GM21825 (cell line): Measurements from ENCODE around the gene ADD3.
A peak's percentile ranks its signal among the peaks of the same experiment; 100 is the strongest.

ENCODE experiments used
- ATAC-seq: cut with Tn5 transposase; IDR thresholded peaks from one replicate; pipeline ENCODE4 v1.9.1; 2021; ENCODE audit warnings: mild to moderate bottlenecking, moderate library complexity; ENCODE audit not compliant: unreplicated experiment

Gene ADD3, protein sequence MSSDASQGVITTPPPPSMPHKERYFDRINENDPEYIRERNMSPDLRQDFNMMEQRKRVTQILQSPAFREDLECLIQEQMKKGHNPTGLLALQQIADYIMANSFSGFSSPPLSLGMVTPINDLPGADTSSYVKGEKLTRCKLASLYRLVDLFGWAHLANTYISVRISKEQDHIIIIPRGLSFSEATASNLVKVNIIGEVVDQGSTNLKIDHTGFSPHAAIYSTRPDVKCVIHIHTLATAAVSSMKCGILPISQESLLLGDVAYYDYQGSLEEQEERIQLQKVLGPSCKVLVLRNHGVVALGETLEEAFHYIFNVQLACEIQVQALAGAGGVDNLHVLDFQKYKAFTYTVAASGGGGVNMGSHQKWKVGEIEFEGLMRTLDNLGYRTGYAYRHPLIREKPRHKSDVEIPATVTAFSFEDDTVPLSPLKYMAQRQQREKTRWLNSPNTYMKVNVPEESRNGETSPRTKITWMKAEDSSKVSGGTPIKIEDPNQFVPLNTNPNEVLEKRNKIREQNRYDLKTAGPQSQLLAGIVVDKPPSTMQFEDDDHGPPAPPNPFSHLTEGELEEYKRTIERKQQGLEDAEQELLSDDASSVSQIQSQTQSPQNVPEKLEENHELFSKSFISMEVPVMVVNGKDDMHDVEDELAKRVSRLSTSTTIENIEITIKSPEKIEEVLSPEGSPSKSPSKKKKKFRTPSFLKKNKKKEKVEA

DNA sequence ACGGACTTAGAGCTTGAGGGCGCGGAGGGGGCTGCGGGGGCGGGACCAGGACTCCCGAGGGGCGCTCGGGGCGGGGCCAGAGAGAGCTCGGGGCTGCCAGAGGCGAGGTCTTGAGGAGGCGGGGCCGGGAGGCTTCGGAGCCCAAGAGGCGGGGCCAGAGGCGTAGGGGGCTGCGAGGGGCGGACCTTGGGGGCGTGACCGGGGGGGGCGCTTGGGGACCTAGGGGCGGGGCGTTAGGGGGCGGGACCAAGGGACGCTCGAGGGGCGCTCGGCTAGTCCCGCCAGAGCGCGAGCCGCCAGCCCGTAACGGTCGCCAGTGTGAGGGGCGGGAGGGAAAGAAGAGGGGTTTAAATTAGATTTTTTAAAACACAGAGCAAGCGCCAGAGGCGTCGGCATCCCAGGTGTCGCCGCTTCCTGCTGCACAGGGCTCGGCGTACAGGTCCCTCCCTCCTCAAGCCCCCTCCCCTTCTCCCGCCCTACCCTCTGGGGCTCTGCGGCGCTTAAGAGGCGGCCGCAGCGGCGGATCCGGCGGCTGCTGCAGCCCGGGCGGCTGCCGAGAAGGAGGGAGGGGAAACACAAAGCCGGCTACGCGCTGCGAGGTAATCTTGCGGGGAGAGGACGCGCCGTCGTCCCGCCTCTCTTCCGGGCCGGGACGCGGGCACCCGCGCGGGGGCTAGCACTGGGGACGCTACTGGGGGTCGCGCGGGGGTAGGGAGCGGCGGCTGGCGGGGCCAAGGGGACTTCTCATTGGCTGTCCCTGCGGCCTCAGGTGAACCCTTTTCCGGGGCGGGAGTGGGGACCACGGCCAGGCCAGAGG is at the start of gene ADD3:
Gene ADD3, plus strand, starts transcription at position 284 of the 817 bp plus-strand sequence. CDS start 92,670 bp downstream, outside the sequence.
- ATAC-seq, result peak; percentile 56

GRCh38 chr10:109958059-109958458 is 49.7 kb upstream of the ADD3 start:
- no peak for ATAC-seq

DNA sequence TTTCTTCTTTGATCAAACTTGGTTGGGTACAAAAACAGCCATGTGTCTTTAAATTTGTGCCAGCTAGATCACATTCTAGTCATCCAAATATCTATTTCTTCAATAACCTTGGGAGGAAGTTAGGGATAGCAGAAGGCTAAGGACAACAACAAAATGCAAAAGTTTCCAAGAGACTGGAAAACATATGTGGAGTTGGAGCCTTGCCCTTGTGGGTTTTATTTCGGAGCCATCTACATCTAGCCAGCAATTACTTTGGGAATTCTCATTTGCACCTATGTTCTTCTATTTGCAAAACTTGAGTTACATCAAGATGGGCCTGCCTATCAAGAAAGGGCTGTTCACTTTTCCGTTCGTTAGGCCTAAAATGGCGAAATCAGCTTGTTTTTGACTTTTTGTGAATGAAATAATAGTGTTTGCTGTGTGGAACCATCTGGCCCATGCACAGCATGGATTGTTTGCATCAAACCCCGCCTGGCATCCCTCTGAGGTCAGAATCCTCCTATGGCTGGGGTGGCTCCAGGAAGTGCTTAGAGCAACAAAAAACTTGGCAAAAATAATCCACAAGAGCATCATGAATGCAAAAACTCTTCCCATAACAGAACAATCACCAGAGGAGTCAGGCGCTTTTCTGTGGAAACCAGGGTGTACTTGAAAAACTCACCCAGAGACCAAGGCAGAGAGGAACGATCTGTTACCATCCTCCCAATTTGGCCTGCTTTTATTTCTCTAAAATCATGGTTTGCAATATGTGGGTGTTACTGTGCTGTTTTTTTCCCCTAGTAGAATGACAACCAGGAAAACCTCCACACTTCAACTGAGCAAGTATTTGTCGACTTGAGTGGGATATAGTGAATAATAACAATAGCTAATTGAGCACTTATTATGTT is 48.3 kb upstream of the ADD3 start:
- ATAC-seq, result no peak

GRCh38 chr10:109960682-109961081 is 47.1 kb upstream of the ADD3 start:
- no peak for ATAC-seq

- no peak for ATAC-seq
Observed at GRCh38 chr10:109961174-109962001, 46.4 kb upstream of the ADD3 start.

- ATAC-seq, result no peak
Observed at GRCh38 chr10:109962247-109962646, 45.5 kb upstream of the ADD3 start.

- no peak for ATAC-seq
Observed at GRCh38 chr10:109963439-109963838, 44.3 kb upstream of the ADD3 start.

GRCh38 chr10:109964318-109964717 is 43.5 kb upstream of the ADD3 start:
- no peak for ATAC-seq

DNA sequence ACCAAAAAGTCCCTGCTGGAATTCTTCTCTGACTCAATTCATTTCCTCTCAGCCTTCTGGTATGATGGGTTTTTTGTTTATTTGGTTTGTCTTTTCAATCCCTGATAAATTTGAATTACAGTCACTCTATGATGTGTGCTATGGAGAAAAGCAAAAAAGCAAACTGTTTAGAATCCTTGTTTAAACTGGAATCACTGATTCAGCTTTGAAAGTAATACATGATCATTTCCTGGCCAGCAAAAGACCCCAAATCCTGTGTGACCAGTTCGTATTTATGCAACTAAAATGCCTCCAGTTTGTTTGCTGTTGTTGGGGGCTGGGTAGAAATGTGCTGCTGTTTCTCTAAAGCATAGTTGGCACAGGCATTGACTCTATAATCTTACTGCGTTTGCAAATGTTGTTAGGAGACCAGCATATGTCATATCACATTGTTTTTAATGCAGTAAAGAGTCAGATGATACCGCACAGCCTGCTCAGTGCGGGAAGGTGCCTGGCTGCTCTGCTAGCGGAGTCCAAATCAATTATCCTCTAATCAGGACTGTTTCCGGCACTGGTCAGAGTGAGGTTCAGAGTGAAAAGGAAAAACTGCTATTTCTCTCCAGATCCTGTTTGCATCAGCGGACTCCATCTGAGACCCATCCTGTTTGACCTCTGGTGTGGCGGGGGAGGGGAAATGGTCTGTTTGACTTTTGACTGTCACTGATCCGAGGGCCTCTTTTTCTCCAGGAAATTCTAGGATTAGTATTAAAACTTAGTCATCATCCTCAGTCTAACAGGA is 40.6 kb upstream of the ADD3 start:
- no peak for ATAC-seq

GRCh38 chr10:109967739-109968088 is 40.1 kb upstream of the ADD3 start:
- ATAC-seq, result no peak

DNA sequence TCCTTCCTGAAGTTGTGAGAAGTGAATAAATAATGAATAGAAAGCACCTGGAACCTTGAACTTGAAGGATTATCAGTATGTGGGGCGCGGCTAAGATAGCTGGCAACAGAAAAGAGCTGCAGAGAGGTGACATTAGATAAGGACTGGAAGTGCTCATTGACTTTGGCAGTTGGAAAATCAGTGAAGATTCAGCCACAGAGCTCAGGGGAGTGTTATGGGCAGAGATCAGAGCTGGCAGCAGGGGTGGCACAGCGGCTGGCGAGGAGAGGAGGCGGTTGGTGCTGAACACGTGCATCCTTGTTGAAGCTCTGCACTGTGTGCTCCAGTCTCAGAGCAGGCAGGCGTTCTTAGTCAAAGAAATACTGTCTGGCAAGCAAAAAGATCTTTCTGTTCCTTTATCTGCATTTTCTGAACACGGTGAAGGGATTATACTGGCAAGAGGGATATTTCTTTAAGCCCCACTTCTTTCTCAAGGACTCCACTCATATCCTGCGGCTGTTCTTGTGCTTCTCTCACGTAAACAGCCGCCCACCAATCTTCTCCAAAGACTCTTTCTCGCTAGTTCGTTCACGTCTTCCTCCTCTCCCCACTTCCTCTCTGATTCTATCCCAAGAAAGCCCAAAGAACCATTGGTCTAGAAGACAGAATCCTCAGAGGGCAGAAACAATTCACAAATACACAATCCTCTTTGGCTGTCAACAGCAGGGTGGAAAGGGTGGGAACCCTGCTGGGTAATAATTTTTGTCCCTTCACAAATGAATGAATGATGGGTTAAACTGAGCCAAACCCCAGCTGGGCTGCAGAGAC is 38.6 kb upstream of the ADD3 start:
- no peak for ATAC-seq

DNA sequence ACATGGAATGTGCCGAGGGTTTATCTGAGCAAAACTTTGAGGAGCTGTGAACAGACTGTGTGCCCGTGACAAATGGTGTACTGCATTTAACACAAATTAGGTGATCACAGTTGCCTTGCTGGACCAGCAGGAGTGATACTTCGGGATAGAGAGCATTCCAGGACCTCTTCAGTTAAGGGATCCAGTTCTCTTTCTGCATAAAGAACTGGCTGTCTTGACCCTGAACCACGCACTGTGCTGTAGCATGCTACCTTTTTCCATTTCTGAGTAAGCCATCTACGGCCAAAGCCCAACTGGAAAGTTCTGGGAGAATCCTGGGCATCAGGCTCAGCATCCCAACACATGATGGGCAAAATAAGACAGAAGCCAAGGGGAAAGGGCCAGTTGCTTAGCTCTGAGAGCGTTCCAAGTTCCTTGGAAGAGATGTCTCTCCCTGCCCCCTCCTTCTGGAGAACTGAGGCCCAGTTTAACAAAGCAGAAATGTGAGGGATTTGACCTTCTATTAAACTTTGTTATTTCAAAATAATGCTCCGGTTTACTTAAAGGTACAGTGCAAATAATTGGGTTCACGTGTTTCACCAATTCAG is 37.9 kb upstream of the ADD3 start:
- no peak for ATAC-seq

DNA sequence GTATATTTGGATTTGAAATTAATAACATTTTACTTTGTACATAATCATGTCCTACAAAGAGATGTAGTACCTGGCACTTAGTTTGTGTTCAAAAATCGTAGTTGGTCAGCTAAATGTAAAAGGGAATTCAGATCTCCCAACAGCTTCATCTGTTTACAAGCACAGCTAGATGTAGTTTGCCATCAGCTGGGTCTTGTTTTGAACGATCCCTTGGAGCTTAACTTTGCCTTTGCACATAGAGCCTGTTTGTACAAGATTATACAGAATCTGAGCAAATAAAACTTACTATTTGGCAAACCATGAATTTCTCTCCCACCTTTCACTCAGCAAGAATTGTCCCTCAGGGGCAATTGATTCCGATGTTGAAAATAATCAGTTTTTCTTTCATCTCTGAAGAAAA is 36.1 kb upstream of the ADD3 start:
- no peak for ATAC-seq

- ATAC-seq, result no peak
Observed at GRCh38 chr10:109972372-109973001, 35.3 kb upstream of the ADD3 start.

DNA sequence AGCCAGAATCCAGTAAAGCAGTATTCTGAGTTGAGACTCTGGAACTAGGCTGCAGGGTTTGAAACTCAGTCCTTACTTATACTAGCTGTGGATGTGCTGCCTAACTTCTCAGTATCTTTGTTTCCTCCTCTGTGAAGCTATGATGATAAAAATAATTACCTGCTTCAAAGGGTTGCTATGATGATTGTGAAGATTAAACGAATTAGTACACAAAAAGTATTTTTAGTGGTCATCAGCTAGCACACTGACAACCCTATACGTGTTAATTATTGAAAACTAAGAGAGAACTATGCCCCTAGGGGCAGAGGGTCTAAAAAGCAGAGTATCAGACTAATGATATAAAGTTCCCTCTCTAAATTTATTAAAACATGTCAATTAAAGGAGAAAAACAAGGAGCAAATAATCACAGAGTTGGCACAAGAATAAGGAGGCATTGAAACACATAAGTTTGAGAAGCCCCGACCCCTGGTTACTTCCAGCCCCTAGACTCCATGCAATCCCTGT is 34.4 kb upstream of the ADD3 start:
- no peak for ATAC-seq

GRCh38 chr10:109974504-109975191 is 33.1 kb upstream of the ADD3 start:
- no peak for ATAC-seq
